Measurements from ENCODE around the gene DNASE2B. TPM values are rescaled to one million over a fixed set of nuclear protein-coding genes. Genes with fewer than 3 reads are reported as not detected.

The DNASE2B gene
- total RNA-seq, 1 experiment from 2014 or later, result not detected

GRCh38 chr1:84352298-84353106, 45.8 kb upstream of the DNASE2B start:
- POLR2A ChIA-PET, result interaction anchor here (0.6 kb wide), 2 partner anchors 157 to 1921 kb away, joined by 3 read pairs; no protein-coding TSS in a partner anchor
- no TSS peak for BruUV-seq (replicated peaks)
- Mint-ChIP-seq H3K9me3 (ENCODE audit: unreplicated experiment) (no peaks in the 10 kb centered on the region), H3K36me3 (ENCODE audit: insufficient read depth, unreplicated experiment) (no peaks in the 10 kb centered on the region), H3K4me1 (ENCODE audit: insufficient read depth, unreplicated experiment) (peaks cover 17% of the 10 kb centered on the region), H3K27me3 (ENCODE audit: insufficient read depth, unreplicated experiment) (no peaks in the 10 kb centered on the region), H3K4me3 (ENCODE audit: unreplicated experiment) (no peak overlapping the region), H3K27ac (ENCODE audit: low read depth, unreplicated experiment) (no peak overlapping the region)
- CTCF ChIA-PET, result interaction anchor here (0.6 kb wide), 1 partner anchor 165 kb away, joined by 3 read pairs; no protein-coding TSS in a partner anchor
- intact Hi-C loops (cut with micrococcal nuclease), result no loop called here
- no peak for TF ChIP-seq CTCF (IDR thresholded peaks at IDR 0.05; ENCODE audit: unreplicated experiment)
- DNase-seq (ENCODE audit: unreplicated experiment), result no peak

- ChIA-PET CTCF (interaction anchor here (0.6 kb wide), 1 partner anchor 164 kb away, joined by 3 read pairs; no protein-coding TSS in a partner anchor), POLR2A (no interaction called here)
- H3K4me1 Mint-ChIP-seq (ENCODE audit: insufficient read depth, unreplicated experiment), result peaks cover 6% of the 10 kb centered on the region
- H3K36me3 Mint-ChIP-seq (ENCODE audit: insufficient read depth, unreplicated experiment), result no peaks in the 10 kb centered on the region
- intact Hi-C loops (cut with micrococcal nuclease), result no loop called here
- H3K27ac Mint-ChIP-seq (ENCODE audit: low read depth, unreplicated experiment), result no peak overlapping the region
- no TSS peak for BruUV-seq (replicated peaks)
- no peak overlapping the region for H3K4me3 Mint-ChIP-seq (ENCODE audit: unreplicated experiment)
- no peaks in the 10 kb centered on the region for H3K27me3 Mint-ChIP-seq (ENCODE audit: insufficient read depth, unreplicated experiment)
- peak; percentile 23 for DNase-seq (ENCODE audit: unreplicated experiment)
- TF ChIP-seq CTCF (IDR thresholded peaks at IDR 0.05; ENCODE audit: unreplicated experiment), result no peak
- H3K9me3 Mint-ChIP-seq (ENCODE audit: unreplicated experiment), result peaks cover 7% of the 10 kb centered on the region
Observed at GRCh38 chr1:84353695-84354094, 44.6 kb upstream of the DNASE2B start.

DNA sequence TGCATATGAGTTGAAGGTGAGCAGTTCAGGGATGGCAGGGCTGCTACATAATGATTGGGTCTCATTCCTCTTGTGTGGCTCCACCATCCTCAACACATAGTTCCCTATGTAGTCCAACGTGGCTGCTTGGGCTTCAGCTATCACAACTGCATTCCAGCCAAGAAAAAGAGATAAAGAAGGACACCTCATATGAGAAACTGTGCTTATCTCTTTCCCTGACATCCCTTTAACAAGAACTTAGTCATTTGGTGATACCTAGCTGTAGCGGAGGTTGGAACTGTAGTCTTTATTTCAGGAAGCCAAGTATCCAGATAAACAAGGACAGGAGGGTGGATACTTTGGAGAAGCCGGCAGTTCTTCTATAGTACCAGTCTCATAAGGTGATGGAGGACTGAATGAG, 42.7 kb upstream of the DNASE2B start:
- Mint-ChIP-seq H3K27ac (ENCODE audit: low read depth, unreplicated experiment) (no peak overlapping the region), H3K4me1 (ENCODE audit: insufficient read depth, unreplicated experiment) (peaks cover 5% of the 10 kb centered on the region), H3K4me3 (ENCODE audit: unreplicated experiment) (no peak overlapping the region), H3K36me3 (ENCODE audit: insufficient read depth, unreplicated experiment) (no peaks in the 10 kb centered on the region), H3K9me3 (ENCODE audit: unreplicated experiment) (peaks cover 7% of the 10 kb centered on the region), H3K27me3 (ENCODE audit: insufficient read depth, unreplicated experiment) (no peaks in the 10 kb centered on the region)
- intact Hi-C loops (cut with micrococcal nuclease), result no loop called here
- TF ChIP-seq CTCF (IDR thresholded peaks at IDR 0.05; ENCODE audit: unreplicated experiment), result no peak
- POLR2A ChIA-PET, result interaction anchor here (0.6 kb wide), 1 partner anchor 298 kb away, joined by 3 read pairs; no protein-coding TSS in a partner anchor
- no TSS peak for BruUV-seq (replicated peaks)
- CTCF ChIA-PET, result no interaction called here
- no peak for DNase-seq (ENCODE audit: unreplicated experiment)

DNA sequence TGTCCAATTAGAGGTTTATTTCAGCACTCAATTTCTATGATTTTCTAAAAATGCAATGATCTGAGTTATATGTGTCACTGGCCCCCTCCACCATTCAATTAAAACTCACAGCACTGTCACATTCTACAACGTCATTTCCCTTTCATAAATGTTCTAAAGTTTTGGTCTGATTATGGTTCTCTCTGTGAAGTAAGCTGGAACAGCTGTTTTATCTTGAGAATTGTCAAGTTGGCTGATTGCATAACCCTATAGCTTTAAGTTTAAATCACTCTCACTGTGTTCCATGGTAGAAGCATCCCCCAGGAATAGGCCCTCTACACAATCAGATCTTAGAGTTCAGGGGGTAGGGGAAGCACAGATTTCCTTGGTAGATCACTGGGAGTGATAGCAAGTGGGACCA, 41.4 kb upstream of the DNASE2B start:
- POLR2A ChIA-PET, result no interaction called here
- TF ChIP-seq CTCF (IDR thresholded peaks at IDR 0.05; ENCODE audit: unreplicated experiment), result no peak
- no TSS peak for BruUV-seq (replicated peaks)
- CTCF ChIA-PET, result interaction anchor here (0.8 kb wide), 1 partner anchor 14 kb away, joined by 3 read pairs; no protein-coding TSS in a partner anchor
- Mint-ChIP-seq H3K4me1 (ENCODE audit: insufficient read depth, unreplicated experiment) (peaks cover 9% of the 10 kb centered on the region), H3K27ac (ENCODE audit: low read depth, unreplicated experiment) (no peak overlapping the region), H3K4me3 (ENCODE audit: unreplicated experiment) (no peak overlapping the region), H3K36me3 (ENCODE audit: insufficient read depth, unreplicated experiment) (no peaks in the 10 kb centered on the region), H3K27me3 (ENCODE audit: insufficient read depth, unreplicated experiment) (no peaks in the 10 kb centered on the region), H3K9me3 (ENCODE audit: unreplicated experiment) (peaks cover 7% of the 10 kb centered on the region)
- intact Hi-C loops (cut with micrococcal nuclease), result no loop called here
- DNase-seq (ENCODE audit: unreplicated experiment), result no peak

All from MCF 10A (cell line).